AG04449 (cell line): ENCODE results near the gene DENND4A.

Experiments
- CTCF ChIA-PET: fragments of 350-600 bp; formaldehyde crosslinking; extraction: SDS; loops from one replicate; lab custom pipeline; 2021; ENCODE audit warnings: antibody characterized with exemption; lab: Yijun Ruan, JAX
- POLR2A ChIA-PET: fragments of 400-600, 350-600 bp; formaldehyde crosslinking; extraction: SDS; loops from one replicate; lab custom pipeline; 2020; ENCODE audit warnings: antibody characterized with exemption, inconsistent platforms; lab: Yijun Ruan, JAX
- DNase-seq: peaks from one replicate; pipeline ENCODE4 v3.0.0-alpha.2; 2010; ENCODE audit warnings: low read depth, low spot score
- H3K4me3 ChIP-seq: 2 replicates; pipeline ENCODE4 v1.5.1; 2011; ENCODE audit warnings: low read depth, mild to moderate bottlenecking, control low read depth, low read length
- CTCF ChIP-seq: IDR thresholded peaks from one replicate; pipeline ENCODE4 v1.5.1; 2011; ENCODE audit warnings: mild to moderate bottlenecking, moderate library complexity, low read length, control low read depth, inconsistent platforms; ENCODE audit not compliant: insufficient read depth; ENCODE audit errors: missing control alignments

The DENND4A gene

GRCh38 chr15:65836665-65837064 is 44.6 kb upstream of the DENND4A start:
- DNase-seq = no peak
- TF ChIP-seq CTCF = no peak
- ChIA-PET POLR2A (no interaction called here), CTCF (interaction anchor here (0.6 to 3.6 kb wide), 6 partner anchors 9 to 198 kb away, joined by 3 to 26 read pairs (median 8); no protein-coding TSS in a partner anchor)
- H3K4me3 ChIP-seq = no peak overlapping the region

GRCh38 chr15:65835447-65835846 is 43.4 kb upstream of the DENND4A start:
- no peak for DNase-seq
- TF ChIP-seq CTCF = no peak
- POLR2A ChIA-PET = no interaction called here
- CTCF ChIA-PET = interaction anchor here (0.8 to 3.6 kb wide), 6 partner anchors 11 to 197 kb away, joined by 3 to 26 read pairs (median 4); no protein-coding TSS in a partner anchor
- H3K4me3 ChIP-seq = no peak overlapping the region

- ChIA-PET CTCF (interaction anchor here (0.8 to 3.6 kb wide), 8 partner anchors 10 to 224 kb away, joined by 3 to 26 read pairs (median 4); partner anchors contain the start of gene INTS14), POLR2A (interaction anchor here (0.6 kb wide), 1 partner anchor 87 kb away, joined by 4 read pairs; no protein-coding TSS in a partner anchor)
- no peak for TF ChIP-seq CTCF
- no peak overlapping the region for H3K4me3 ChIP-seq
- no peak for DNase-seq
Measured at GRCh38 chr15:65834603-65835282, 42.6 kb upstream of the DENND4A start.

- POLR2A ChIA-PET = interaction anchor here (0.6 to 2.0 kb wide), 2 partner anchors 36 to 836 kb away, joined by 3 to 8 read pairs; partner anchors contain the start of gene RAB11A
- TF ChIP-seq CTCF = no peak
Measured at GRCh38 chr15:65833501-65834205, 41.6 kb upstream of the DENND4A start.

GRCh38 chr15:65832549-65833364 is 40.7 kb upstream of the DENND4A start:
- POLR2A ChIA-PET = interaction anchor here (0.6 to 2.0 kb wide), 2 partner anchors 37 to 835 kb away, joined by 3 to 8 read pairs; partner anchors contain the start of gene RAB11A
- CTCF ChIA-PET = interaction anchor here (0.6 to 2.2 kb wide), 10 partner anchors 9 to 222 kb away, joined by 3 to 9 read pairs (median 4); partner anchors contain the start of gene INTS14

More at GRCh38 chr15:65833501-65834205, 41.6 kb upstream of the DENND4A start:
- DNase-seq = no peak
- H3K4me3 ChIP-seq = no peak overlapping the region
- CTCF ChIA-PET = interaction anchor here (0.8 to 3.6 kb wide), 5 partner anchors 9 to 223 kb away, joined by 3 to 26 read pairs (median 6); partner anchors contain the start of gene INTS14

More at GRCh38 chr15:65832549-65833364, 40.7 kb upstream of the DENND4A start:
- peak; percentile 77 for DNase-seq
- H3K4me3 ChIP-seq = peak overlapping the region; percentile 30
- TF ChIP-seq CTCF = no peak
